SU-DHL-6 (cell line): ENCODE results near the gene EFCAB11.

ENCODE experiments used
- H2AFZ ChIP-seq: fragments of 200-600 bp; sonication (generic); 2 replicates; pipeline ENCODE4 v1.6.1; 2014; ENCODE audit warnings: low read depth, mild to moderate bottlenecking, moderate library complexity, mixed read lengths, antibody characterized with exemption, low read length; ENCODE audit not compliant: severe bottlenecking
- H3F3A ChIP-seq: fragments of 200-600 bp; shearing (Covaris generic); 2 replicates; pipeline ENCODE4 v1.6.0; 2016; ENCODE audit warnings: antibody characterized with exemption, mild to moderate bottlenecking; ENCODE audit not compliant: insufficient read depth
- H3K27ac ChIP-seq: fragments of 200-600 bp; sonication (generic); 2 replicates; pipeline ENCODE4 v1.5.1; 2016; ENCODE audit warnings: low read depth, mild to moderate bottlenecking, low read length, moderate library complexity, mixed read lengths
- H3K27me3 ChIP-seq: fragments of 200-600 bp; sonication (generic), shearing (Covaris generic); 2 replicates; pipeline ENCODE4 v1.6.0; 2014; ENCODE audit warnings: mild to moderate bottlenecking, low read length
- H3K36me3 ChIP-seq: fragments of 200-600 bp; sonication (generic); 2 replicates; pipeline ENCODE4 v1.6.1; 2014; ENCODE audit warnings: mild to moderate bottlenecking, low read length, mixed read lengths
- H3K4me2 ChIP-seq: fragments of 300-600, 200-600 bp; shearing (Covaris generic), sonication (generic); 2 replicates; pipeline ENCODE4 v1.6.0; 2014; ENCODE audit warnings: low read length, low read depth, mild to moderate bottlenecking; ENCODE audit not compliant: poor library complexity, severe bottlenecking
- H3K4me3 ChIP-seq: fragments of 200-600 bp; sonication (generic); 2 replicates; pipeline ENCODE4 v1.5.1; 2014; ENCODE audit warnings: antibody characterized with exemption, low read length, mild to moderate bottlenecking, mixed read lengths; ENCODE audit not compliant: insufficient read depth, poor library complexity, severe bottlenecking
- H3K79me2 ChIP-seq: fragments of 200-600 bp; sonication (generic); 2 replicates; pipeline ENCODE4 v1.6.1; 2014; ENCODE audit warnings: mild to moderate bottlenecking, low read length, moderate library complexity; ENCODE audit not compliant: insufficient read depth
- H3K9ac ChIP-seq: fragments of 200-600 bp; sonication (generic); 2 replicates; pipeline ENCODE4 v1.7.0; 2014; ENCODE audit warnings: mild to moderate bottlenecking, low read length
- H3K9me2 ChIP-seq: fragments of 200-600 bp; sonication (generic); replicated peaks from 2 replicates; pipeline ENCODE4 v1.6.1; 2014; ENCODE audit warnings: low read length; ENCODE audit not compliant: insufficient read depth
- H3K9me3 ChIP-seq: fragments of 200-600 bp; sonication (generic); 2 replicates; pipeline ENCODE4 v1.6.1; 2014; ENCODE audit warnings: low read length, mixed read lengths; ENCODE audit not compliant: insufficient read depth
- H4K20me1 ChIP-seq: fragments of 200-600 bp; sonication (generic); 2 replicates; pipeline ENCODE4 v1.6.1; 2014; ENCODE audit warnings: low read depth, mild to moderate bottlenecking, antibody characterized with exemption, low read length, moderate library complexity, mixed read lengths
- EZH2phosphoT487 ChIP-seq: fragments of 200-600 bp; sonication (generic), shearing (Covaris generic); conservative IDR thresholded peaks from 2 replicates; pipeline ENCODE4 v1.6.1; 2018; ENCODE audit warnings: mild to moderate bottlenecking, antibody characterized with exemption, low read length, moderate library complexity, mixed read lengths
- TF ChIP-seq, protein P1 (sequence below): fragments of 200-600 bp; sonication (generic); IDR thresholded peaks from one replicate; pipeline ENCODE4 v1.5.1; 2017; ENCODE audit warnings: antibody characterized with exemption, mild to moderate bottlenecking, low read length, moderate library complexity; ENCODE audit not compliant: insufficient read depth, poor library complexity, severe bottlenecking

Gene EFCAB11

DNA sequence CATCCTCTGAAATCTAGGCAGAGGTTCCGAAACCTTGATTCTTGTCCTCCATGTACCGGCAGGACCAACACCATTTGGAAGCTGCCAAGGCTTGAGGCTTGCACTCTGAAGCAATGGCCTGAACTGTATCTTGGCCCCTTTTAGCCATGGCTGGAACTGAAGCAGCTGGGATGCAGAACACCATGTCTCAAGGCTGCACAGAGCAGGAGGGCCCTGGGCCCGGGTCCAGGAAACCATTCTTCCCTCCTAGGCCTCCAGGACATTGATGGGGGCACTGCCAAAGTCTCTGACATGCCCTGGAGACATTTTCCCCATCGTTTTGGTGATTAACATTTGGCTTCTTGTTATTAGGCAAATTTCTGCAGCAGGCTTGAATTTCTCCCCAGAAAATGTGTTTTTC, 198.7 kb downstream of the EFCAB11 start:
- H3K4me3 ChIP-seq: no peak overlapping the region
- no peaks in the 10 kb centered on the region; the same call in 1 of the 2 replicates for H3K9me3 ChIP-seq
- H3K79me2 ChIP-seq: no peaks in the 10 kb centered on the region
- H4K20me1 ChIP-seq: no peaks in the 10 kb centered on the region
- no peaks in the 10 kb centered on the region for H3K36me3 ChIP-seq
- no peak overlapping the region for H3K9ac ChIP-seq
- no peaks in the 10 kb centered on the region for H3F3A ChIP-seq
- H3K9me2 ChIP-seq: no peaks in the 10 kb centered on the region
- H3K27me3 ChIP-seq: no peaks in the 10 kb centered on the region
- H3K27ac ChIP-seq: no peak overlapping the region
- H2AFZ ChIP-seq: no peak overlapping the region
- H3K4me2 ChIP-seq: no peak overlapping the region
- no peak for TF ChIP-seq EZH2phosphoT487
- TF ChIP-seq, protein P1, sequence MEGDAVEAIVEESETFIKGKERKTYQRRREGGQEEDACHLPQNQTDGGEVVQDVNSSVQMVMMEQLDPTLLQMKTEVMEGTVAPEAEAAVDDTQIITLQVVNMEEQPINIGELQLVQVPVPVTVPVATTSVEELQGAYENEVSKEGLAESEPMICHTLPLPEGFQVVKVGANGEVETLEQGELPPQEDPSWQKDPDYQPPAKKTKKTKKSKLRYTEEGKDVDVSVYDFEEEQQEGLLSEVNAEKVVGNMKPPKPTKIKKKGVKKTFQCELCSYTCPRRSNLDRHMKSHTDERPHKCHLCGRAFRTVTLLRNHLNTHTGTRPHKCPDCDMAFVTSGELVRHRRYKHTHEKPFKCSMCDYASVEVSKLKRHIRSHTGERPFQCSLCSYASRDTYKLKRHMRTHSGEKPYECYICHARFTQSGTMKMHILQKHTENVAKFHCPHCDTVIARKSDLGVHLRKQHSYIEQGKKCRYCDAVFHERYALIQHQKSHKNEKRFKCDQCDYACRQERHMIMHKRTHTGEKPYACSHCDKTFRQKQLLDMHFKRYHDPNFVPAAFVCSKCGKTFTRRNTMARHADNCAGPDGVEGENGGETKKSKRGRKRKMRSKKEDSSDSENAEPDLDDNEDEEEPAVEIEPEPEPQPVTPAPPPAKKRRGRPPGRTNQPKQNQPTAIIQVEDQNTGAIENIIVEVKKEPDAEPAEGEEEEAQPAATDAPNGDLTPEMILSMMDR: no peak

DNA sequence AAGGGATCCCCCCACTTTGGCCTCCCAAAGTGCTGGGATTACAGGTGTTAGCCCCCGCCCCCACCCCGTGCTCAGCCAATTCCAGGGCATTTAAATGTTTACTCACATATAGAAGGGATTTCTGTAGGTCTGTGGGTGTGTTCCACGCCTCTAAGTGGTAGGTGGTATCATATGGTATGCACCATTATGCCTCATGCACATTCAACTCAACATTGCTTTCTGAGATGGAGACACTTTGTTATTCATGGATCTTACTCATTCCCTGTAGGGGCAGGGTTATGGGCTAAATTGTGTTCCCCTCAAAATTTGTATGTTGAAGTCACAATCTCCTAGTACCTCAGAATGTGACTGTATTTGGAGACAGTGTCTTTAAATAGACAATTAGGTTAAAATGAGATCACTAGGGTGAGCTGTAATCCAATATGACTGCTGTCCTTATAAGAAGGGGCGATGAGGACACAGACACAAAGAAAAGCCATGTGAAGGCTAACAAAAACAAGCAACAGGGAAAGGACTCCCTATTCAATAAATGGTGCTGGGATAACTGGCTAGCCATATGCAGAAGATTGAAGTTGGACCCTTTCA, 200.6 kb downstream of the EFCAB11 start:
- no peak overlapping the region for H3K9ac ChIP-seq
- H3K4me2 ChIP-seq: no peak overlapping the region
- H2AFZ ChIP-seq: no peak overlapping the region
- H3K27me3 ChIP-seq: no peaks in the 10 kb centered on the region
- H4K20me1 ChIP-seq: no peaks in the 10 kb centered on the region
- no peak for TF ChIP-seq EZH2phosphoT487
- TF ChIP-seq, protein P1: no peak
- H3K4me3 ChIP-seq: no peak overlapping the region
- H3K9me2 ChIP-seq: no peaks in the 10 kb centered on the region
- H3K36me3 ChIP-seq: no peaks in the 10 kb centered on the region
- no peak overlapping the region for H3K27ac ChIP-seq
- no peaks in the 10 kb centered on the region for H3F3A ChIP-seq
- no peaks in the 10 kb centered on the region for H3K79me2 ChIP-seq
- no peaks in the 10 kb centered on the region; the same call in 1 of the 2 replicates for H3K9me3 ChIP-seq

DNA sequence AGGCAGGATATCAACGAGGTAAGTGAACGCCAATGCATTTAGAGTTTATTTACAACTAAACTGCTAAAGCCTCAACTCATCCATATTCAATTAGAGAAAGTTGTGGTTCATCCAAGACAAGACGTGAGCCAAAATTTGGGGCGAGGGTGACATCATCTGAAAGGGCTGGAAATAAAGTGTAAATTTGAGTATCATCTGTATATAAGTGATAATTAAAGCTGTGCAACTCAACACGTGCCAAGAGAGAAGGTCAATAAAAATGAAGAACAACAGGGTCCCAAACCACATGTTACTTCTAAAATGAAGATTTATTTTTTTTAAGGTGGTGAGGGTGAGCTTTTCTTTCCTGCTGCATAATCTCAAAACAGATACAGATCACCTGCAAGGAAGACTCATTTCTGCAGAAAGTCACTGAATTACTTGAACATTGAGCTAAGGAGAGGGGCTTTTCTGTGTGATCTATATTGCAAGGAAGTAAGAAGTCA, 203.6 kb downstream of the EFCAB11 start:
- Histone ChIP-seq H3K9me3 (no peaks in the 10 kb centered on the region; the same call in 1 of the 2 replicates), H2AFZ (no peak overlapping the region), H3K27ac (no peak overlapping the region), H3K27me3 (no peaks in the 10 kb centered on the region), H4K20me1 (no peaks in the 10 kb centered on the region), H3K36me3 (no peaks in the 10 kb centered on the region), H3K9me2 (no peaks in the 10 kb centered on the region), H3K9ac (no peak overlapping the region), H3F3A (no peaks in the 10 kb centered on the region), H3K79me2 (no peaks in the 10 kb centered on the region), H3K4me2 (no peak overlapping the region), H3K4me3 (no peak overlapping the region)
- TF ChIP-seq, protein P1: no peak
- TF ChIP-seq EZH2phosphoT487: no peak
